ENCODE results near the gene PERM1.
"Not testable (repeated sequence)": the region's sequence is repeated elsewhere in the genome, so short reads cannot be mapped to it uniquely, and the experiment has no call there.

Gene PERM1

DNA sequence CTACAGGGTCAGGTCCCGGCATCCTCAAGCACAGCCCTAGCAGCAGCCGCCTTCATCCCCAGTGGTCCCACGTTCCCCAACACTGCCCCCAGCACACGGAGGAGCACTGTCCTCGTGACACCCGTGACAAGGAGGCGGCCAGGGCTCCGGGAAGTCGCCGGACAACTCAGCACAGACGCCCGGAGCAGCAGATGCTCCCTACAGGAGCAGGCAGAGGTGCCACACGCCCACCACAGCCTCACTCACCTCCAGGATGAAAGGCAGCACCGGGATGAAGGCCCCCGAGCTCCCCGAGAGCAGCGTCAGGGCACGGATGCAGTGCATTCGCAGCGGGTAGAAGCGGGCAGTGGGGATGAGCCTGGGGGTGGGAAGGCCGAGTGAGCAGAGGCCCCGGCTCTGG lies 31.0 kb downstream of the PERM1 start:
- ATAC-seq (ENCODE audit: low read depth), result no peak
- no peak overlapping the region for H3K4me3 Mint-ChIP-seq
- peaks cover 32% of the 10 kb centered on the region for H3K36me3 Mint-ChIP-seq
- no peaks in the 10 kb centered on the region for H3K9me3 Mint-ChIP-seq
- no peaks in the 10 kb centered on the region for H3K4me1 Mint-ChIP-seq
- H3K27me3 Mint-ChIP-seq, result no peaks in the 10 kb centered on the region
- H3K27ac Mint-ChIP-seq, result no peak overlapping the region
- no peak for DNase-seq (ENCODE audit: low spot score in 2 of 2)

DNA sequence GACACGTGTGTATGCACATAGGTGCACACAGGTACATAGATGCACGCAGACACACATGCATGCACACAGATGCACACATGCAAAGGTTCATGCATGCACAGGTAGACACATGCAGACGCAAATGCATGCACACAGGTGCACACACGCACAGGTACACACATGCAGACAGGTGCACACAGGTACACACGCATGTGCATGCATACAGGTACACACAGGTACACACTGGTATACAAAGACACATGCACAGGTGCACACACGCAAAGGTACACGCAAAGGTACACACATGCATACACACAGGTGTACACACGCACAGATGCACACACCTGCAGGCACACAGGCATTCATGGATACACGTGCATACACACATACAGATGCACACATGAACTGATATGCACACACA lies 31.6 kb downstream of the PERM1 start:
- Mint-ChIP-seq H3K4me1 (no peaks in the 10 kb centered on the region), H3K27me3 (no peaks in the 10 kb centered on the region), H3K36me3 (peaks cover 35% of the 10 kb centered on the region), H3K27ac (no peak overlapping the region), H3K4me3 (no peak overlapping the region), H3K9me3 (no peaks in the 10 kb centered on the region)
- DNase-seq (ENCODE audit: low spot score in 2 of 2) (no peak), ATAC-seq (ENCODE audit: low read depth) (no peak)

DNA sequence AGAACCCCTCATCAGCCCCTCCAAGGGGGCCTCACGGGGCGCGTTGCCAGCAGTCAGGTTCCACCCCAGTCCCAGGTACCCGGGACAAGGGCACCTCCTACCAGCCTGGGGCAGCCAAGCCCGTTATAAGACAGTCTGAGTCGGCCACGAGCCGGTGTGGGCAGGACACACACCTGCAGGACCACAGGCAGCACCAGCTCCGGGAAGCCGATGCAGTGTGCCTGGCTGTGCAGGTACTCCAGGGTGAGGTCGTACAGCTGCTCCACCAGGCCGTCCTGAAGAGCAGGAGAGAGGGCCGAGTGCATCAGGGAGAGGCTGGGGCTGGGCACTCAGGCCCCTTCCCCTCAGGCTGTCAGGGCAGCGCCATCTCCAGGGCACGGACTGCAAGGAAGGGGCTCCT lies 33.9 kb downstream of the PERM1 start:
- Mint-ChIP-seq H3K4me1 (no peaks in the 10 kb centered on the region), H3K4me3 (no peak overlapping the region), H3K27ac (no peak overlapping the region), H3K9me3 (no peaks in the 10 kb centered on the region), H3K36me3 (peaks cover 31% of the 10 kb centered on the region), H3K27me3 (peaks cover 2% of the 10 kb centered on the region)
- ATAC-seq (ENCODE audit: low read depth) (no peak), DNase-seq (ENCODE audit: low spot score in 2 of 2) (no peak)

DNA sequence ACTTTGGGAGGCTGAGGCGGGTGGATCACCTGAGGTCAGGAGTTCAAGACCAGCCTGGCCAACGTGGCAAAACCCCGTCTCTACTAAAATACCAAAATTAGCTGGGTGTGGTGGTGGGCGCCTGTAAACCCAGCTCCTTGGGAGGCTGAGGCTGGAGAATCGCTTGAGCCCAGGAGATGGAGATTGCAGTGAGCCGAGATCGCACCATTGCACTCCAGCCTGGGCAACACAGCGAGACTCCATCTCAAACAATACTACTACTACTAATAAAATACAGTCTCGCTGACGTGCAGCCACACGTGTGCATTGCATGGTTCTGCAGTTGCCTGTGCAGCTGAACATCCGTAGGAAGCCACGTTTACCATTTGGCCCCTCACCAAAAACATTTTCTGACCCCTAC lies 35.1 kb downstream of the PERM1 start:
- not testable (repeated sequence) for H3K27ac Mint-ChIP-seq; H3K9me3 Mint-ChIP-seq; H3K4me3 Mint-ChIP-seq; H3K4me1 Mint-ChIP-seq; ATAC-seq (ENCODE audit: low read depth); H3K27me3 Mint-ChIP-seq; DNase-seq (ENCODE audit: low spot score in 2 of 2)
- peaks cover 28% of the 10 kb centered on the region for H3K36me3 Mint-ChIP-seq

DNA sequence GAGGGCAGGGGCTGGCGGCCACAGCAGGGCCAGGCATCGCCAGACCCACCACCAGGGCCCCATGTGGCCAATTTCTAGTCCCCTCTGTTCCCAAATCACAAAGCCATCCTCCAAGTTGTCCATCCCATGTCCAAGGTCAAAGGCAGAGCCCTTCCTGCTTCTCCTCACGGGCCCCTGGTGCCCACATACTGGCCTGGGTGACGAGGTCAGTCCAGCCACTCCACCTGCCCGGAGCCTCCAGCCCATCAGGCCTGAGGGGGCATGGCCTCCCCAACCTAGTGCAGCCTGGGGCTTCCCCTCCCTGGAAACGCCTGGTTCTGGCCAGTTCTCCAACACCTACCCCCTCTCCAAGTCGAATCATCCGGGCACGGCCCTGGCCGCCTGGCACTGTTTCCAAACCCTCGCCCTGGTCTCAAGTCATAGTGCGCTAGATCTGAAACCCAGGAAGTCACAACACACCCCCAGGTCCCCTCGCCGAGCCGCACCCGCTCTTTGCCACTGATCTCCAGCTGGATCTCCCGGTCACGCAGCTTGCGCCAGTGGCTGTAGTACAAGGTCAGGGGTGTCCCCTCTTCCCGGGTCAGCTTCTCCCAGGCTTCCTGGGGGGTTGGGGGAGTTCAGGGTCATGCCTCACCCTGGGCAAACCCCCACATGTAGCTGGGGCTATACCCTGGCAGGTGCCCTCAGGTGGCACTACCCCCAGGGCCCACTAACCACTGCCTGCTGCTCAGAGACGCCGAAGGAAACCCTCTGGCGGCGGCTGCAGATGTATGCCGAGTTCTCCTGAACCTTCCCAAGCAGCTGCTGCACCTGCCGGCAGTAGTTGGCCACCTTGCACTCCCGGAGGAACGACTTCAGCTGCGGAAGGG lies 36.0 kb downstream of the PERM1 start:
- peaks cover 3% of the 10 kb centered on the region for H3K4me1 Mint-ChIP-seq
- DNase-seq (ENCODE audit: low spot score in 2 of 2) (no peak), ATAC-seq (ENCODE audit: low read depth) (no peak)
- no peaks in the 10 kb centered on the region for H3K9me3 Mint-ChIP-seq
- peaks cover 22% of the 10 kb centered on the region for H3K36me3 Mint-ChIP-seq
- H3K27ac Mint-ChIP-seq, result no peak overlapping the region
- peaks cover 6% of the 10 kb centered on the region for H3K27me3 Mint-ChIP-seq
- H3K4me3 Mint-ChIP-seq, result no peak overlapping the region

DNA sequence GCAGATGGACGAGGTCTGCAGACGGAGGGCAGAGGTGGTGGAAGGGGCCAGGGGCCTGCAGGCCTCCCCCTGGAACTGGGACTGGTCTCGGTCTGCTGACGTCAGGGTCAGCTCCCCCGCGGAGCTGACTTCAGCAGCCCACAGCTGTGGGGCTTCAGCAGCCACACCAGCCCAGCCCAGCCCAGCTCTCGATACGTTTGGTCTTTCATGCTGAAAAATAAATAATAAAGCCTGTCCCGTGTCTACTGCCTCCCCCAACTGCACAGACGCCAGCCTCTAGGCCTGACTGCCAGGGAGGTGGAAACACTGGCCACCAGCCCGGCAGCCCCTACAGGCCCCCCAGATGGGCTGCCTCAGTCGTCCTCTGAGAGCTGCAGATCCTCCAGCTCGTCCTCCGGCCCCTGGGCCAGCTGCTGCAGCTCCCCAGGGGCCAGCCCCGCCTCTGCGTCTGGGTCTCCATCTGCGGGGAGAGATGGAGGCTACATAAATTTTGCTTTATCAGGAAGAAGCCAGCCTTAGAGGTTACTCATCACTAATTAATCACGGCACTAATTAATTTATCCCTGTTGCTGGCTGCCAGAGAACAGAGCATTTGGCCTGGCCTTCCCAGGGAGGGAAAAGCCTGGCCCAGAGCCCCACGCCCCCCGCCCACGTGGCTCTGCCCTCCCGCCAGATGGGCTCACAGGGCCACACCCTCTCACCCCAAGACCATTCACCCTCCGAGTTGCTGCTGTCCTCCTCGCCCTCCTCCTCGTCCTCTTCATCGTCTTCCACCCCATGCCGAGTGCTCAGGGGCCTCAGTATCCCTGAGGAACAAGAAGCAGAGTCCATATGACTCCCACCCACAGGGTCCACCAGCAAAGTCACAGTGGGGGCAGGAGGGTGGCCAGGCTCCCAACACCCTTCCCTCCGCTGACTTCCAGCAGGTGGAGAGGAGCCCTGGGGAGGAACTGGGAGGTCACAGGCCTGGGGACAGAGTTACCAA lies 37.3 kb downstream of the PERM1 start:
- Mint-ChIP-seq H3K9me3 (no peaks in the 10 kb centered on the region), H3K4me3 (no peak overlapping the region), H3K4me1 (peaks cover 5% of the 10 kb centered on the region), H3K27me3 (peaks cover 7% of the 10 kb centered on the region), H3K27ac (no peak overlapping the region), H3K36me3 (peaks cover 17% of the 10 kb centered on the region)
- no peak for ATAC-seq (ENCODE audit: low read depth)
- no peak for DNase-seq (ENCODE audit: low spot score in 2 of 2)

DNA sequence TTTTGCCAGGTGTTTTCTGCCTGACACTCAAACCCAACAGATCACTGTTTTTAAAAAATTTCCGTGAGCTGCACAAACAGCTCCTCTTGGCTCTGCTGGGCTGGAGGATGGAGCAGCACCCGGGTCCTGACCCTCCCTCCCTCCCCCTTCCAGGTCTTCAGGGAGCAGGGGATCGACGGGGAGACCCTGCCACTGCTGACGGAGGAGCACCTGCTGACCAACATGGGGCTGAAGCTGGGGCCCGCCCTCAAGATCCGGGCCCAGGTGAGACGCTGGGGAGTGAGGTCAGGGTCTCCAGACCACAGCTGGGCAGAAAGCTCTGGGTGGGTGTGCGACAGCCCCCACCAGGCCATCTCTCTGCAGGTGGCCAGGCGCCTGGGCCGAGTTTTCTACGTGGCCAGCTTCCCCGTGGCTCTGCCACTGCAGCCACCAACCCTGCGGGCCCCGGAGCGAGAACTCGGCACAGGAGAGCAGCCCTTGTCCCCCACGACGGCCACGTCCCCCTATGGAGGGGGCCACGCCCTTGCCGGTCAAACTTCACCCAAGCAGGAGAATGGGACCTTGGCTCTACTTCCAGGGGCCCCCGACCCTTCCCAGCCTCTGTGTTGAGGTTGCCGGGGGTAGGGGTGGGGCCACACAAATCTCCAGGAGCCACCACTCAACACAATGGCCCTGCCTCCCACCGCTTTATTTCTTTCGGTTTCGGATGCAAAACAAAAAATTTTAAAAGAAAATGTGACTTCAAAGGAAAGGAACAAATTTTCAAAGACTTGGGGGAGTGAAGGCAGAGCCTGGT lies 38.1 kb downstream of the PERM1 start:
- Mint-ChIP-seq H3K9me3 (no peaks in the 10 kb centered on the region), H3K4me3 (no peak overlapping the region)

DNA sequence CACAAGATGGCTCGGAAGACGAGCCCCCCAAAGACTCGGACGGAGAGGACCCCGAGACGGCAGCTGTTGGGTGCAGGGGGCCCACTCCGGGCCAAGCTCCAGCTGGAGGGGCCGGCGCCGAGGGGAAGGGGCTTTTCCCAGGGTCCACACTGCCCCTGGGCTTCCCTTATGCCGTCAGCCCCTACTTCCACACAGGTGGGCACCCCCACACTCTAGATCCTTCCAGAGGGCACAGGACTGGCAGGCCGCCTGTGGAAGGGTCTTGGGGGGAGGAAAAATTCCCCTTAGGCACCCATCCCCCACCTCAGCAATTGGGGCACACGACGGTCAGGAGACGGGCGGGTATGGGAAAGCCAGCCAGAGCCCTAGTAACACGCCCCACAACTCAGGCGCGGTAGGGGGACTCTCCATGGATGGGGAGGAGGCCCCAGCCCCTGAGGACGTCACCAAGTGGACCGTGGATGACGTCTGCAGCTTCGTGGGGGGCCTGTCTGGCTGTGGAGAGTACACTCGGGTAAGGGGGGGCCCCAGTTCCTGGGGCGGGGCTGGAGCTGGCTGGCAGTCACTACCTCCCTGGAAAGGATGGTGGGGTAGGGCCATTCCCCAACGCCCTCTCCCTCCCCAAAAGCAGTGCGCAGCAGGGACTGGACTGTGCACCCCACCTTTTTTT lies 38.9 kb downstream of the PERM1 start:
- H3K4me3 Mint-ChIP-seq, result peak overlapping the region; percentile 3
- no peak overlapping the region for H3K27ac Mint-ChIP-seq
- H3K27me3 Mint-ChIP-seq, result peaks cover 18% of the 10 kb centered on the region
- no peak for DNase-seq (ENCODE audit: low spot score in 2 of 2)
- no peak for ATAC-seq (ENCODE audit: low read depth)
- H3K36me3 Mint-ChIP-seq, result peaks cover 13% of the 10 kb centered on the region
- peaks cover 5% of the 10 kb centered on the region for H3K4me1 Mint-ChIP-seq
- H3K9me3 Mint-ChIP-seq, result no peaks in the 10 kb centered on the region

More for the DNA sequence above, 38.1 kb downstream of the PERM1 start:
- no peak for DNase-seq (ENCODE audit: low spot score in 2 of 2)
- ATAC-seq (ENCODE audit: low read depth), result no peak
- Mint-ChIP-seq H3K4me1 (peaks cover 5% of the 10 kb centered on the region), H3K27ac (no peak overlapping the region), H3K36me3 (peaks cover 13% of the 10 kb centered on the region), H3K27me3 (peaks cover 11% of the 10 kb centered on the region)

DNA sequence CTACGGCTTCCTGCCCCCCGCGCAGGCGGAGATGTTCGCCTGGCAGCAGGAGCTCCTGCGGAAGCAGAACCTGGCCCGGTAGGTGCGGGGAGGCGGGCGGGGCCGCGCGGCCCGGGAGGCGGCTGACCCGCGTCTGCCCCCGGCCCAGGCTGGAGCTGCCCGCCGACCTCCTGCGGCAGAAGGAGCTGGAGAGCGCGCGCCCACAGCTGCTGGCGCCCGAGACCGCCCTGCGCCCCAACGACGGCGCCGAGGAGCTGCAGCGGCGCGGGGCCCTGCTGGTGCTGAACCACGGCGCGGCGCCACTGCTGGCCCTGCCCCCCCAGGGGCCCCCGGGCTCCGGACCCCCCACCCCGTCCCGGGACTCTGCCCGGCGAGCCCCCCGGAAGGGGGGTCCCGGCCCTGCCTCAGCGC lies 39.5 kb downstream of the PERM1 start:
- peaks cover 5% of the 10 kb centered on the region for H3K4me1 Mint-ChIP-seq
- peaks cover 13% of the 10 kb centered on the region for H3K36me3 Mint-ChIP-seq
- no peak overlapping the region for H3K4me3 Mint-ChIP-seq
- H3K9me3 Mint-ChIP-seq, result no peaks in the 10 kb centered on the region
- no peak overlapping the region for H3K27ac Mint-ChIP-seq
- peaks cover 22% of the 10 kb centered on the region for H3K27me3 Mint-ChIP-seq
- peak; percentile 20 for ATAC-seq (ENCODE audit: low read depth)
- no peak for DNase-seq (ENCODE audit: low spot score in 2 of 2)

DNA sequence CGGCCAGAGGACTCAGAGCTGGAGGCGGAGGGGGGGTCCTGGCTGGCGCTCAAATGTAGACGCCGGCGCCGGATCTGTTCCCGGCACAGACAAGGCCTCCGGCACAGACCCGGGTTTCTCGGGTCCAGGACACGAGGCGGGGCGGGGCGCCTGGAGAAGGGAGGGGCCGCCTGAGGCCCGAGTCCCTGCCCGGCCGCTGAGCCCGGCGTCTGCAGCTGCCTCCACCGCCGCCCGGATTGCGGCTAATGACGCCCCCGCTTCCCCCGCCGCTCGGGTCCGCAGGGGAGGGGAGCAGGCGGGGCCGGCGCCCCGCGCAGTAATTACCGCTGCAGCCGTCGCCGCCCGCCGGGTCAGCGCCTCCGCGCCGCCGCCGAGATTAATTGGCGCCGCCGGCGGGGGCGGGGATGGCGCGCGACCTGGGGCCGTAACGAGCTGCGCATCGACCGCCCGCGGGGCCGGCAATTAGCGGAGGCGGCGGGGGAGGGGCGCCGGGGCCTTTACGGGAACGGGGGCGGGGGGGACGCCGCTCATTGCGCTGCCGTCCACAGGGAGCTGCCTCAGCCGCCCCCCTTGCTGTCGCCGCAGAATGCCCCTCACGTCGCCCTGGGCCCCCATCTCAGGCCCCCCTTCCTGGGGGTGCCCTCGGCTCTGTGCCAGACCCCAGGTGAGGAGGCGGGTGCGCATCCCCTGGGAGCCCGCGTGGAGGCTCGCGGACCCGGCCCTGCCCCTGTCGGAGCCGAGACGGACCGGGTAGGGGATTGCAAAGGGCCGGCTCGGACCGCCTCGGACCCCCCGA lies 40.1 kb downstream of the PERM1 start:
- Mint-ChIP-seq H3K36me3 (peaks cover 10% of the 10 kb centered on the region), H3K27ac (no peak overlapping the region), H3K9me3 (no peaks in the 10 kb centered on the region), H3K4me3 (peak overlapping the region; percentile 81), H3K4me1 (peaks cover 5% of the 10 kb centered on the region), H3K27me3 (peaks cover 24% of the 10 kb centered on the region)
- DNase-seq (ENCODE audit: low spot score in 2 of 2) (no peak), ATAC-seq (ENCODE audit: low read depth) (peak; percentile 12)

DNA sequence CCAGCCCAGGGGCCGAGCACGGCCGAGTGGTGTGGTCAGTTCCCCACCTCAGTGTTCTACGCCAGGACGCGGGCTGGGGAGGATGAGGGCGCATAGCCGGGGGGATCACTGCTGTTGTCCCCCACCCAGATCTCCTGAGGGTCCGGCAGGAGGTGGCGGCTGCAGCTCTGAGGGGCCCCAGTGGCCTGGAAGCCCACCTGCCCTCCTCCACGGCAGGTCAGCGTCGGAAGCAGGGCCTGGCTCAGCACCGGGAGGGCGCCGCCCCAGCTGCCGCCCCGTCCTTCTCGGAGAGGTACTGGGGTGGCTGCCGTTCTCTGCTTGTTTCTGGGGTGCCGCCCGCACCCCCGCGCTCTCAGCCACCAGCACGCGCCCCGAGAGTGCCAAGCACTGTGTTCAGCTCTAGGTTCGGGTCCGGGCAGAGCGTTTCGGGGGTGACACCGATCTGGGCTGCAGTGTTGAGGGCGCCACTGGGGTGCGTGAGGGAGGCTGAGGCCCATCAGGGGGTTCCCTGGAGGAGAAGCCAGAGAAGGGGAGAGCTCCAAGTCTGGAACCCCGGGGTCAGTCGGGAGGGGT lies 40.8 kb downstream of the PERM1 start:
- ATAC-seq (ENCODE audit: low read depth) (peak; percentile 12), DNase-seq (ENCODE audit: low spot score in 2 of 2) (no peak)
- Mint-ChIP-seq H3K4me3 (peak overlapping the region; percentile 81), H3K9me3 (no peaks in the 10 kb centered on the region), H3K36me3 (peaks cover 10% of the 10 kb centered on the region), H3K27me3 (peaks cover 24% of the 10 kb centered on the region), H3K4me1 (peaks cover 5% of the 10 kb centered on the region), H3K27ac (no peak overlapping the region)
